HEK293 (cell line): ENCODE data around the gene HAUS8.

Experiments used
- ZNF404 ChIP-seq: fragments of 450-650 bp; formaldehyde crosslinking; IDR thresholded peaks from 2 replicates; pipeline ENCODE4 v1.5.1; 2017; ENCODE audit warnings: missing biosample characterization, missing genetic modification characterization
- ZNF558 ChIP-seq: fragments of 450-650 bp; formaldehyde crosslinking; IDR thresholded peaks from 2 replicates; pipeline ENCODE4 v1.5.1; 2016; ENCODE audit warnings: missing biosample characterization, missing genetic modification characterization
- ZNF560 ChIP-seq: fragments of 450-650 bp; formaldehyde crosslinking; IDR thresholded peaks from 2 replicates; pipeline ENCODE4 v1.5.1; 2017; ENCODE audit warnings: missing biosample characterization, missing genetic modification characterization, borderline replicate concordance
- ZNF596 ChIP-seq: fragments of 450-650 bp; IDR thresholded peaks from 2 replicates; pipeline ENCODE4 v1.5.0; 2018; ENCODE audit warnings: missing biosample characterization, mild to moderate bottlenecking, missing genetic modification characterization, moderate library complexity
- ZNF76 ChIP-seq: fragments of 450-650 bp; formaldehyde crosslinking; IDR thresholded peaks from 2 replicates; pipeline ENCODE4; 2016; ENCODE audit warnings: low read depth, missing biosample characterization, missing genetic modification characterization, borderline replicate concordance
- TF ChIP-seq, protein P1 (sequence below): fragments of 450-650 bp; formaldehyde crosslinking; IDR thresholded peaks from 2 replicates; pipeline ENCODE4 v1.5.1; 2016; ENCODE audit warnings: missing biosample characterization, missing genetic modification characterization
- TF ChIP-seq, protein P2 (sequence below): fragments of 450-650 bp; formaldehyde crosslinking; IDR thresholded peaks from 2 replicates; pipeline ENCODE4 v1.5.1; 2016; ENCODE audit warnings: missing biosample characterization, missing genetic modification characterization

DNA sequence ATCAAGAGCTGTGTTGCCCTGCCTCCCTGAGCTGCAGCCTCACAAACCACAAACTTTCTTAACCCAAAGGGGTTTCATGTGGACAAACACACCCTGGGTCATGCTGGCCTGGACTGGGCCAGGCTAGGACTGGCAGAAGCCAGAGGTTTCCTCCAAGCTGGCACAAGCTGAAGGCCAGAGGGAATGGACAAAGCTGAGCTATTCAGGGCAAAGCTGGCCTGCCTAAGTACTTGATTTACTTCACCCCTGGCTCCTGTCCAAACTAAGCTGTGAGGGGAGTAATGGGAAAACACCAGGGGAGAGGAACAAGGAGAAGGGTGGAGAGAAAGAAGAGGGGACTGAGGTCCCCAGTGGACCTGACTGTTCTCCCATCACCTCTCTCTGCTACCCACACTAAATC is 54.9 kb downstream of the HAUS8 start:
- no peak for TF ChIP-seq ZNF404
- no peak for TF ChIP-seq ZNF76 (tag by site-specific recombination)
- TF ChIP-seq ZNF558 (tag by site-specific recombination): no peak
- TF ChIP-seq ZNF596 (tag by site-specific recombination): no peak
- TF ChIP-seq, protein P1, sequence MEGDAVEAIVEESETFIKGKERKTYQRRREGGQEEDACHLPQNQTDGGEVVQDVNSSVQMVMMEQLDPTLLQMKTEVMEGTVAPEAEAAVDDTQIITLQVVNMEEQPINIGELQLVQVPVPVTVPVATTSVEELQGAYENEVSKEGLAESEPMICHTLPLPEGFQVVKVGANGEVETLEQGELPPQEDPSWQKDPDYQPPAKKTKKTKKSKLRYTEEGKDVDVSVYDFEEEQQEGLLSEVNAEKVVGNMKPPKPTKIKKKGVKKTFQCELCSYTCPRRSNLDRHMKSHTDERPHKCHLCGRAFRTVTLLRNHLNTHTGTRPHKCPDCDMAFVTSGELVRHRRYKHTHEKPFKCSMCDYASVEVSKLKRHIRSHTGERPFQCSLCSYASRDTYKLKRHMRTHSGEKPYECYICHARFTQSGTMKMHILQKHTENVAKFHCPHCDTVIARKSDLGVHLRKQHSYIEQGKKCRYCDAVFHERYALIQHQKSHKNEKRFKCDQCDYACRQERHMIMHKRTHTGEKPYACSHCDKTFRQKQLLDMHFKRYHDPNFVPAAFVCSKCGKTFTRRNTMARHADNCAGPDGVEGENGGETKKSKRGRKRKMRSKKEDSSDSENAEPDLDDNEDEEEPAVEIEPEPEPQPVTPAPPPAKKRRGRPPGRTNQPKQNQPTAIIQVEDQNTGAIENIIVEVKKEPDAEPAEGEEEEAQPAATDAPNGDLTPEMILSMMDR (tag by site-specific recombination): no peak
- TF ChIP-seq ZNF560 (tag by site-specific recombination): no peak
- TF ChIP-seq, protein P2, sequence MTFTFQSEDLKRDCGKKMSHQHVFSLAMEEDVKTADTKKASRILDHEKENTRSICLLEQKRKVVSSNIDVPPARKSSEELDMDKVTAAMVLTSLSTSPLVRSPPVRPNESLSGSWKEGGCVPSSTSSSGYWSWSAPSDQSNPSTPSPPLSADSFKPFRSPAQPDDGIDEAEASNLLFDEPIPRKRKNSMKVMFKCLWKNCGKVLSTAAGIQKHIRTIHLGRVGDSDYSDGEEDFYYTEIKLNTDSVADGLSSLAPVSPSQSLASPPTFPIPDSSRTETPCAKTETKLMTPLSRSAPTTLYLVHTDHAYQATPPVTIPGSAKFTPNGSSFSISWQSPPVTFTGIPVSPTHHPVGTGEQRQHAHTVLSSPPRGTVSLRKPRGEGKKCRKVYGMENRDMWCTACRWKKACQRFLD: no peak
